ENCODE results near the gene NR2C1. TPM values are rescaled to one million over a fixed set of nuclear protein-coding genes. Genes with fewer than 3 reads are reported as not detected.
"Not testable (repeated sequence)": the region's sequence is repeated elsewhere in the genome, so short reads cannot be mapped to it uniquely, and the experiment has no call there.

Gene NR2C1
- total and polyA plus RNA-seq, 9 donors, result 20.2 to 42.2 (median 38.2) TPM

- peaks cover 3% of the 10 kb centered on the region for H3K36me3 ChIP-seq
- H3K27ac ChIP-seq, result no peak overlapping the region
- 66 to 83% (median 76%) methylated on average over 11 of the region's 11 CpGs for WGBS, 3 donors
- H3K4me3 ChIP-seq, result no peak overlapping the region
- no peaks in the 10 kb centered on the region for H3K9me3 ChIP-seq
- DNase-seq, result no peak
- H3K4me1 ChIP-seq (ENCODE audit: insufficient read depth), result peaks cover 3% of the 10 kb centered on the region
- no peaks in the 10 kb centered on the region for H3K27me3 ChIP-seq
- no peak for TF ChIP-seq EP300 (IDR thresholded peaks at IDR 0.05)
- no peak for TF ChIP-seq POLR2A (IDR thresholded peaks at IDR 0.05)
- no peak for TF ChIP-seq CTCF (IDR thresholded peaks at IDR 0.05)
- intact Hi-C loops (cut with DNase I), result no loop called here
Measured at GRCh38 chr12:95100264-95101190, 27.1 kb upstream of the NR2C1 start.

GRCh38 chr12:95099270-95099790 lies 25.9 kb upstream of the NR2C1 start:
- peaks cover 3% of the 10 kb centered on the region for H3K36me3 ChIP-seq
- H3K27me3 ChIP-seq, result no peaks in the 10 kb centered on the region
- 96 to 98% (median 97%) methylated on average over 4 of the region's 4 CpGs for WGBS, 3 donors
- intact Hi-C loops (cut with DNase I), result no loop called here
- H3K27ac ChIP-seq, result no peak overlapping the region
- TF ChIP-seq POLR2A (IDR thresholded peaks at IDR 0.05) (no peak), EP300 (IDR thresholded peaks at IDR 0.05) (no peak), CTCF (IDR thresholded peaks at IDR 0.05) (no peak)
- peaks cover 3% of the 10 kb centered on the region for H3K4me1 ChIP-seq (ENCODE audit: insufficient read depth)
- no peak overlapping the region for H3K4me3 ChIP-seq
- DNase-seq, result no peak
- H3K9me3 ChIP-seq, result no peaks in the 10 kb centered on the region

- no peak for TF ChIP-seq POLR2A (IDR thresholded peaks at IDR 0.05)
- TF ChIP-seq EP300 (IDR thresholded peaks at IDR 0.05), result no peak
- no peak for TF ChIP-seq CTCF (IDR thresholded peaks at IDR 0.05)
- 8 to 10% (median 9%) methylated on average over 3 of the region's 3 CpGs for WGBS, 3 donors
- peak overlapping the region in 1 of 2 donors; percentile 5 for H3K27ac ChIP-seq
- H3K36me3 ChIP-seq, result no peaks in the 10 kb centered on the region
- DNase-seq, result peak in 2 of 5 donors; percentile 25 to 47
- H3K4me1 ChIP-seq (ENCODE audit: insufficient read depth), result peaks cover 3% of the 10 kb centered on the region
- intact Hi-C loops (cut with DNase I), result no loop called here
- no peak overlapping the region for H3K4me3 ChIP-seq
- no peaks in the 10 kb centered on the region for H3K9me3 ChIP-seq
- no peaks in the 10 kb centered on the region for H3K27me3 ChIP-seq
Measured at GRCh38 chr12:95096852-95097251, 23.4 kb upstream of the NR2C1 start.

DNA sequence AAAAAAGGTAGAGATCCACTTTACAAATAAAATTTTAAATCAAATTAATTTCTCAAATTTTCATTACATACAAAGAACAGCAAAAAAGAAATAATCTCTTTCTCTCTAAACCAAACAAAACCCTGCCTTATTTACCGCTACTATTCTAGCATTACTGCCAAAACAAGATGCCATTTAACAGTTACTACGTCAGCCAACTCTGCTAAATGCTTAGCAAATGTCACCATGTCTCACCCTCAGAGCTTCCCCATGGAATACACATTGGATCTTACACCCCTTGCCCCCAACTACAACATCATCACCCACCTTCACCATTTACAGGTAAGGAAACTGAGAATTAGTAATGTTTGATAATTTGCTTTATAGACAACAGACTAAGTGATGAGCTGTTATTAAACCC lies 23.0 kb upstream of the NR2C1 start:
- 24 to 43% (median 42%) methylated on average over 2 of the region's 2 CpGs for WGBS, 3 donors
- Histone ChIP-seq H3K4me1 (ENCODE audit: insufficient read depth) (peaks cover 3% of the 10 kb centered on the region), H3K27me3 (no peaks in the 10 kb centered on the region), H3K27ac (peak overlapping the region in 1 of 2 donors; percentile 5), H3K9me3 (no peaks in the 10 kb centered on the region), H3K4me3 (no peak overlapping the region), H3K36me3 (no peaks in the 10 kb centered on the region)
- DNase-seq, result no peak
- intact Hi-C loops (cut with DNase I), result no loop called here
- TF ChIP-seq POLR2A (IDR thresholded peaks at IDR 0.05), result no peak
- TF ChIP-seq CTCF (IDR thresholded peaks at IDR 0.05), result no peak
- TF ChIP-seq EP300 (IDR thresholded peaks at IDR 0.05), result no peak

DNA sequence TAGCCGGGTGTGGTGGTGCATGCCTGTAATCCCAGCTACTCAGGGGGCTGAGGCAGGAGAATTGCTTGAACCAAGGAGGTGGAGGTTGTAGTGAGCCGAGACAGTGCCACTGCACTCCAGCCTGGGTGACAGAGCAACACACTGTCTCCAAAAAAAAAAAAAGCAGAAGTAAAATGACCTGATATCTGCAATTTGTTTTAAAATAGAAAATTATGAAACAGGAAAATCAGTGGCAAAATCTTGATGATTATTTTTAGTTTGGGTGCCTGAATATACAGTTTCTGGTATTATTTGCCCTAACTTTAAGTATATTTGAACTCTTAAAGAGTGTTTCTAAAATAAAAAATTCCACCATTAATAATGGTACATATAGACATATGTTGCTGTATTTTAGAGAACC lies 22.4 kb upstream of the NR2C1 start:
- H3K27ac ChIP-seq; DNase-seq; intact Hi-C loops (cut with DNase I); H3K27me3 ChIP-seq; H3K9me3 ChIP-seq; H3K4me3 ChIP-seq; H3K36me3 ChIP-seq; H3K4me1 ChIP-seq (ENCODE audit: insufficient read depth): not testable (repeated sequence)
- WGBS, 3 donors, result 89 to 96% (median 89%) methylated on average over 2 of the region's 2 CpGs
